ENCODE measurements around the gene TRMT112. TPM values are rescaled to one million over a fixed set of nuclear protein-coding genes. Genes with fewer than 3 reads are reported as not detected.

TRMT112 gene
- total RNA-seq, 2 experiments from 2014 or later: 205 to 322 TPM

DNA sequence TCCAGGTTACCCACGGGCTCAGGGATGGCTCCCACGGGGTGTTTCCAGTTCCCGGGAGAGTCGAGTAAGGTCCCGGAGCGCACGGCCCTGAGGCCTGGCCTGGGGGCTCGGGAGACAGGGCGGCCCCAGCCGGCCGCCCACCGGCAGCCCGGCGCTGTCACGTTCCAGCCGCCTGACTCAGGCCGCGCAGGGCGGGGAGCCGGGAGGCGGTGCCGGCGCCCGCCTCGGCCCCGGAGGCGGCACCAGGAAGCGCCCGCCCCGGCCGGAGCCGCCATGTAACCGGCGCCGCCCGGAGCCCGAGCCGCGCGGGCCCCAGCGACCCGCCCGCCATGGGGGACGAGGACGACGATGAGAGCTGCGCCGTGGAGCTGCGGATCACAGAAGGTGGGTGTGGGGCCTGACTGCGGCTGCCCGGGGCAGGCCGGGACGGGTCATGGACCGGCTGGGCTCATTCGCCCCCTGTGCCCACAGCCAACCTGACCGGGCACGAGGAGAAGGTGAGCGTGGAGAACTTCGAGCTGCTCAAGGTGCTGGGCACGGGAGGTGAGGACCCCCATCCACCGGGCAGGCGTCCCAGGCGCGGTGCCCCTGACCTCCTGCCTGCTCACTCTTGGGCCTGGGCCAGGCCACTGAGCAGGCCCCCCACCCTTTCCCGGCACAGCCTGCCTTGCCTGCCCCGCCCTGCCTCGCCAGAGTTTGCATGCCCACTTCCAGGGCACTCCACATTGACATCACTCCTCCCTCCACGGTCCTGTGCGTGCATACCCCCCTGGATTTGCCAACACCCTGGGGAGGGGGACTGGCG, 41.8 kb upstream of the TRMT112 start, which contains the start of gene RPS6KA4:
Gene RPS6KA4, plus strand, starts transcription at position 256 of the 805 bp plus-strand sequence. Its CDS starts 74 bp downstream, at position 330.
- TF ChIP-seq, protein P1, sequence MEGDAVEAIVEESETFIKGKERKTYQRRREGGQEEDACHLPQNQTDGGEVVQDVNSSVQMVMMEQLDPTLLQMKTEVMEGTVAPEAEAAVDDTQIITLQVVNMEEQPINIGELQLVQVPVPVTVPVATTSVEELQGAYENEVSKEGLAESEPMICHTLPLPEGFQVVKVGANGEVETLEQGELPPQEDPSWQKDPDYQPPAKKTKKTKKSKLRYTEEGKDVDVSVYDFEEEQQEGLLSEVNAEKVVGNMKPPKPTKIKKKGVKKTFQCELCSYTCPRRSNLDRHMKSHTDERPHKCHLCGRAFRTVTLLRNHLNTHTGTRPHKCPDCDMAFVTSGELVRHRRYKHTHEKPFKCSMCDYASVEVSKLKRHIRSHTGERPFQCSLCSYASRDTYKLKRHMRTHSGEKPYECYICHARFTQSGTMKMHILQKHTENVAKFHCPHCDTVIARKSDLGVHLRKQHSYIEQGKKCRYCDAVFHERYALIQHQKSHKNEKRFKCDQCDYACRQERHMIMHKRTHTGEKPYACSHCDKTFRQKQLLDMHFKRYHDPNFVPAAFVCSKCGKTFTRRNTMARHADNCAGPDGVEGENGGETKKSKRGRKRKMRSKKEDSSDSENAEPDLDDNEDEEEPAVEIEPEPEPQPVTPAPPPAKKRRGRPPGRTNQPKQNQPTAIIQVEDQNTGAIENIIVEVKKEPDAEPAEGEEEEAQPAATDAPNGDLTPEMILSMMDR (conservative IDR thresholded peaks at IDR 0.05; ENCODE audit: low read length): no peak
- TF ChIP-seq EZH2phosphoT487 (IDR thresholded peaks at IDR 0.05; ENCODE audit: borderline replicate concordance, low read depth, low read length): no peak
- no peaks in the 10 kb centered on the region for H3K9me2 ChIP-seq (ENCODE audit: insufficient read depth, low read length)
- H3K9me3 ChIP-seq (ENCODE audit: low read length): no peaks in the 10 kb centered on the region
- H3K4me3 ChIP-seq (ENCODE audit: low read depth, low read length, poor library complexity, severe bottlenecking): peak within 1 kb of the TSS; percentile 90
- H3K27ac ChIP-seq (ENCODE audit: low read depth, low read length, poor library complexity, severe bottlenecking): peak within 1 kb of the TSS; percentile 33
- ChIA-PET POLR2A (interaction anchor here (0.5 to 0.7 kb wide), 2 partner anchors 42 to 84 kb away, joined by 3 read pairs; partner anchors contain the start of genes PRDX5 and TRMT112), CTCF (ENCODE audit: unreplicated experiment) (interaction anchor here (0.5 to 0.6 kb wide), 2 partner anchors 18 to 88 kb away, joined by 3 to 5 read pairs; no protein-coding TSS in a partner anchor)
- H2AFZ ChIP-seq (ENCODE audit: low read length): peak within 1 kb of the TSS; percentile 86; the same call in 1 of the 2 replicates
- no peaks in the 10 kb centered on the region for H3K79me2 ChIP-seq (ENCODE audit: insufficient read depth, low read depth, low read length)
- no TSS peak for BruUV-seq (replicated peaks)
- H3K36me3 ChIP-seq (ENCODE audit: insufficient read depth, low read length): peaks cover 31% of the 10 kb centered on the region; the same call in 1 of the 2 replicates
- peak within 1 kb of the TSS; percentile 99 for H3K4me2 ChIP-seq (ENCODE audit: low read length)
- intact Hi-C loops (cut with micrococcal nuclease; ENCODE audit: unreplicated experiment): no loop called here
- peak; percentile 70 for DNase-seq (ENCODE audit: low spot score)
- H4K20me1 ChIP-seq (ENCODE audit: insufficient read depth, low read length): no peaks in the 10 kb centered on the region
- H3K4me1 ChIP-seq (ENCODE audit: insufficient read depth, low read length, poor library complexity, severe bottlenecking): peaks cover 46% of the 10 kb centered on the region

GRCh38 chr11:64358536-64358906, 41.2 kb upstream of the TRMT112 start:
- H2AFZ ChIP-seq (ENCODE audit: low read length): peak overlapping the region; percentile 74; the same call in 1 of the 2 replicates

More at GRCh38 chr11:64358536-64358906, 41.2 kb upstream of the TRMT112 start:
- Histone ChIP-seq H3K79me2 (ENCODE audit: insufficient read depth, low read depth, low read length) (no peaks in the 10 kb centered on the region), H3K4me1 (ENCODE audit: insufficient read depth, low read length, poor library complexity, severe bottlenecking) (peaks cover 46% of the 10 kb centered on the region), H3K9me3 (ENCODE audit: low read length) (no peaks in the 10 kb centered on the region), H3K9me2 (ENCODE audit: insufficient read depth, low read length) (no peaks in the 10 kb centered on the region), H4K20me1 (ENCODE audit: insufficient read depth, low read length) (no peaks in the 10 kb centered on the region), H3K36me3 (ENCODE audit: insufficient read depth, low read length) (peaks cover 25% of the 10 kb centered on the region; the same call in 1 of the 2 replicates), H3K4me3 (ENCODE audit: low read depth, low read length, poor library complexity, severe bottlenecking) (peak overlapping the region; percentile 90), H3K27ac (ENCODE audit: low read depth, low read length, poor library complexity, severe bottlenecking) (no peak overlapping the region), H3K4me2 (ENCODE audit: low read length) (peak overlapping the region; percentile 99)
- POLR2A ChIA-PET: no interaction called here
- CTCF ChIA-PET (ENCODE audit: unreplicated experiment): no interaction called here
- TF ChIP-seq, protein P1 (conservative IDR thresholded peaks at IDR 0.05; ENCODE audit: low read length): no peak
- TF ChIP-seq EZH2phosphoT487 (IDR thresholded peaks at IDR 0.05; ENCODE audit: borderline replicate concordance, low read depth, low read length): no peak
- no peak for DNase-seq (ENCODE audit: low spot score)
- no TSS peak for BruUV-seq (replicated peaks)
- intact Hi-C loops (cut with micrococcal nuclease; ENCODE audit: unreplicated experiment): no loop called here

All from OCI-LY7 (cell line).